NB4 (cell line): ENCODE data around the gene ATF7IP2.

Source experiments
- DNase-seq: peaks from one replicate; pipeline ENCODE4 v3.0.0; 2010; ENCODE audit warnings: low read depth
- H3K4me3 ChIP-seq: one replicate; pipeline ENCODE4 v1.5.1; 2011; ENCODE audit warnings: mild to moderate bottlenecking, low read depth, low read length, moderate library complexity
- CTCF ChIP-seq: IDR thresholded peaks from one replicate; pipeline ENCODE4 v1.5.1; 2012; ENCODE audit warnings: low read depth, low read length
- MAX ChIP-seq: IDR thresholded peaks from 2 replicates; pipeline ENCODE4 v1.6.1; 2011; ENCODE audit warnings: low read depth, low read length
- MYC ChIP-seq: IDR thresholded peaks from 2 replicates; pipeline ENCODE4 v1.6.1; 2011; ENCODE audit warnings: low read depth, low read length
- POLR2A ChIP-seq: IDR thresholded peaks from 2 replicates; pipeline ENCODE4 v1.6.1; 2011; ENCODE audit warnings: mild to moderate bottlenecking; ENCODE audit not compliant: insufficient read length; ENCODE audit errors: extremely low read depth

Gene ATF7IP2

DNA sequence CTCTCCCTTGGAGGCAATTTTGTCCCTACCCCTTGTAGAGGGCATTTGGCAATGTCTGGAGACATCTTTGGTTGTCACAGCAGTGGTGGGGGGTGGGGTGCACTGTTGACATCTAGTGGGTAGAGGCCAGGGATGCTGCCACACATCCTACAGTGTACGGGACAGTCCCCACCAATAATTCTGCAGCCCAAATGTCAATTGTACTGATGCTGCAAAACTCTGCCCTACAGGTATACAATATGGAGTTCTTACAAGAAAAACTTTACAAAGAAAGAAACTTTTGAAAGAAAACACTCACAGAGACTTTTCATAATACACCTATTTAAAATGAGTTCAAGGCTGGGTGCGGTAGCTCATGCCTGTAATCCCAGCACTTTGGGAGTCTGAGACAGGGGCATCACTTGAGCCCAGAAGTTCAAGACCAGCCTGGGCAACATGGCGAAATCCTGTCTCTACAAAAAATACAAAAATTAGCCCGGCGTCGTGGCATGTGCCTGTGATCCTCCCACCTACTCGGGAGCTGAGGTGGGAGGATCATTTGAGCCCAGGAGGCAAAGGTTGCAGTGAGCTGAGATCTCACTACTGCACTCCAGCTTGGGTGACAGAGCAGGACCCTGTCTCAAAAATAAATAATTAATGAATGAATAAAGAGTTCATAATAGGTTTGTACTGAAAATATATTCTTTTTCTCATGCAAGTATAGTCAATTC is 135.2 kb downstream of the ATF7IP2 start:
- no peak overlapping the region for H3K4me3 ChIP-seq
- no peak for TF ChIP-seq CTCF
- DNase-seq = no peak

DNA sequence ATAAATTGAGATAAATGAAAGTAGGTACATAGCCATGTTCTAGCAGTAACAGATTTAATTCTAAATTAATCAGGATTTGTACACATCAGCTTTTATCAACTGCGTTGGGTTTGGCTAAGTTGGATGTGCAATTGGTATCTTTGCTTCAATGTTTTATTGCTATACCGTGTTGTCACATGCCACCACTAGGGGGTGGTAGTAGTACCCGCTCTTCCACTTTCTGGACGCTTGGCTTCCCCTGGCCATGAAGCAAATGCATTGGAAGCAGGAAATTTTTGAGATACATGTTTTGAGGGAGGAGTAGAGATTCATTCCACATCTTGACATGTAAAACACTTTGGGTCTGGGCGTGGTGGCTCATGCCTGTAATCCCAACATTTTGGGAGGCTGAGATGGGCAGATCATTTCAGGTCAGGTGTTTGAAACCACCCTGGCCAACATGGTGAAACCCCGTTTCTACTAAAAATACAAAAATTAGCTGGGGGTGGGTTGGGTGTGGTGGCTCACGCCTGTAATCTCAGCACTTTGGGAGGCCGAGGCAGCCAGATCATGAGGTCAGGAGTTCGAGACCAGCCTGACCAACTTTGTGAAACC is 135.9 kb downstream of the ATF7IP2 start:
- TF ChIP-seq MAX (peak; percentile 70), MYC (no peak), CTCF (peak; percentile 77), POLR2A (no peak)
- H3K4me3 ChIP-seq = no peak overlapping the region
- peak; percentile 70 for DNase-seq

GRCh38 chr16:10522966-10523365 is 137.1 kb downstream of the ATF7IP2 start:
- no peak for DNase-seq
- no peak overlapping the region for H3K4me3 ChIP-seq
- TF ChIP-seq MAX (no peak), POLR2A (no peak), CTCF (no peak), MYC (no peak)

- no peak for DNase-seq
- no peak for TF ChIP-seq CTCF
- TF ChIP-seq POLR2A = no peak
- TF ChIP-seq MAX = no peak
- no peak for TF ChIP-seq MYC
- H3K4me3 ChIP-seq = no peak overlapping the region
These were observed 139.5 kb downstream of the ATF7IP2 start for GRCh38 chr16:10525214-10525825.

GRCh38 chr16:10526962-10527361 is 141.1 kb downstream of the ATF7IP2 start:
- H3K4me3 ChIP-seq = no peak overlapping the region
- DNase-seq = no peak
- TF ChIP-seq CTCF = no peak
- TF ChIP-seq MYC = no peak
- no peak for TF ChIP-seq MAX
- no peak for TF ChIP-seq POLR2A
